Stimulated activated CD8-positive, alpha-beta memory T cell treated with anti-CD3 and anti-CD28 coated beads, Interleukin-4, amount 100 ng/mL, for 4 hours (primary cell): ENCODE measurements around the gene BRD4.

Source experiments
- DNase-seq, 2 donors: peaks; one replicate each; pipeline ENCODE4 v3.0.0-alpha.2; 2020; ENCODE audit warnings: low read depth in 2 of 2, low spot score in 1 of 2

Gene BRD4

DNA sequence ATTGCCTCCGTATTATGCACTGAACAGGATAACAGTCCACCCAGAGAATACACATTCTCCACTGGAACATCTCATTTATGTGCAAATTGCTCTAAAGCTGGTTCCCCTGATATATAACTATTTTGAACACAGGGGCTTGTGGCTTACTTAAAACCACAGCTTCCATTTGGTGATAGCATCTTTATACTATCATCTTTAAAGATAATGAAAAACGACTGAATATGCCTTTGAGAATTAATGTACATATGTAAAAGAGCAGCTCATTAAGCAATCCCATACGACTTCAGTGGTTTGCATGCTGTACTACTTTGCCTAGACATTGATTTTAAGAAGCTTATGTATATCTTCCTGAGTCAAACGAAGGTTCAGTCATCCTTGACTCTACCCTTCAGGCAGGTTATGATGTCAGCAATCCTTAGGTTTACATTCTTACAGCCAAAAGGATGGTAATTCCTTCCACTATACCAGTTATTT is 40.8 kb downstream of the BRD4 start:
- DNase-seq: no peak

DNA sequence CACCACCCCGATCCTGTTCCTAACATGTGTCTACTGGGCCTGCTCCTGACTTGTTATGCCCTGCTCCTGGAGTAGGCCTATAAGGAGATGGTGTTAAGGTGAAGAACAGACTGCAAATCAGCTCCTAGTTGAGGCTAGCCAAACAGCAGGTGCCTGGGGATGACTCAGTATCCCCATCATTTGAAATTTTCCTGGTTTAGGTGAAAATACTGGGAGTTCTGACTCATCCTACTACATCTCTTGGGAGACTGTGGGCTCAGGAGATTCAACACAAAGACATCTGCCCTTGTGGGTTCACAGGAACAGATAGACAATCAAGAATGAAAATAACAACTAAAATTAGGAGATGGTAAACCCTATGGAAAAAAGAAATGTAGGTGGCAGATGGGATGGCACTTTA is 41.2 kb downstream of the BRD4 start:
- DNase-seq: no peak

DNA sequence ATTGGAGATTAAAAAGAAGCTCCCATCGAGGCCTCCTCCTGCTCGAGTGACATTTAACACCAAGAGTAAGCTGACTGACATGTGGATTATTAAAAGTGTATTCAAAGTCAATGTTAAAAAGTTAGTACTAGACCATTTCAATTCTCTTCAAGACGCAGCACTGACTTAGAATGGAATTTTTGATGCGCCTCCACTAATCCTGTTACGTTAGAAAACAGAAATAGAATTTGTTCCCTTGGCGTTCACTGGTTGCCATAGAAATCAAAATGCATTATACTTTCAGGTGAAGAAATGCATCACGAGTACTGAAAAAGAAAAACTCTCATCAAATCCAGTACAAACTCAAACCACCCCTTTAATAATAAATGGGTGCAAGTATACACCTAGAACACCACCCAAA is 42.2 kb downstream of the BRD4 start:
- no peak for DNase-seq

DNA sequence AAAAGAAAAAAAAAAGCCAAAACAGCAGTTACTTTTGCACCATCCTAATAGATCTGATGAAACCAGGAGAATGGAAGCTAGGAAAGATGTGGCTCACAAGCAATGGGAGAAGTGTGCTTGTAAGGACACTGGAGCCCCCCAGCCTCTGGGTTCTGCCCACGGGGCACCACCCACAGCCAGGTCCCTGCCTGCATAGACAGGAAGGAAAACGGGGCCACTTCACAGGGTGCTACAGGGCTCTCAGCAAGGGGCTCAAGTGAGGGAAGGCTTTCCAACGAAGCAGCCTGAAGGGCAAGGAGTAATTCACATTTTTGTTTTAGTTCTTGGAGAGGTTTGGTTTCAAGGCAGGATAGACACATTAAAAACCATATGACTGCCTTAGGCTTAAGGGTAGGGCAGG is 42.7 kb downstream of the BRD4 start:
- no peak for DNase-seq

DNA sequence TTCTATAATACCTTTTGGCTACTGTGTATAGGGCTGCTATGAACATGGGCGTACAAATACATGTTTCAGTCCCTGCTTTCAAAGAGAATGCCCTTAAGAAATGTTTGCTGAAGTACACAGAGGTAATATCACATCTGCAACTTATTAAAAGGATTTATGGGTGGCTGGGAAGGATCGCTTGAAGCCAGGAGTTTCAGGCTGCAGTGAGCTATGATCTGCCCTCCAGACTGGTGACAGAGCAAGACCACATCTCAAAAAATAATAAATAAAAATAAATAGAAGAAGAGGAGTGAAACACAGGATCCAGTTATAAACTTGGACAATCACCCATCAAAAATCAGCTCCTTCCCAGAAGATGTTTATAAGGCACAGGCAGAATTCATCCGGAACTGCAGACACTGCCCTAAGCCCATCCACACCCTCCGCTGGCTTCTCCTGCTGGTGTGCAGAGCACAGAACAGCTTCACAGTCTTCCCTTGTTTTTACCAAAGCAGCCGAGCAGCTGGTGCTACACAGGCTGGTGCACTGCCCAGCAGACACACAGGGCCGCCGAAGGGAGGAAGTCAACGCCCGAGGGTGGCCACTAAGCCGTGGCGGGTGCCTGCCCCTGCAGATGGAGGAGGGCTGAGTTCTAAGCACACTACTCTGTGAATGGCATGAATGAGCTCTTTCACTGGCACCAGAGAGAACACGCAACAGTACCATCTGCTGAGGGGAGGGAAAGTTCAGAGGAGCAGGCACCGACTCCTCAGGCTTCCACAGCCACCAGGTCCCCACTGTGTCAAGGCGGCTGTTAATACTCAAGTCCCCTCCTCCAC is 44.0 kb downstream of the BRD4 start:
- DNase-seq: no peak

DNA sequence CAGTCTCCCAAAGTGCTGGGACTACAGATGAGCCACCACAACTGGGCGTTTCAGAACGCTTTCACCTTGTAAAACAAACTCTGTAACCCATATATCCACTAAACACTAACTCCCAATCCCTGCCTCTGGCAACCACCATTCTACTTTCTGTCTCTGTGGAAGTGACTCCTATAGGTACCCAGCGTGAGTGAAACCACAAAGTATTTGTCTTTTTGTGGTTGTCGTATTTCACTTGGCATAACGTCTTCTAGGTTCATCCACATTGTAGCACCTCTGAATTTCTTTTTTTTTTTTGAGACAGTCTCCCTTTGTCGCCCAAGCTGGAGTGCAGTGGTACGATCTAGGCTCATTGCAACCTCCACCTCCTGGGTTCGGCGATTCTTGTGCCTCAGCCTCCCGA is 44.8 kb downstream of the BRD4 start:
- no peak for DNase-seq

DNA sequence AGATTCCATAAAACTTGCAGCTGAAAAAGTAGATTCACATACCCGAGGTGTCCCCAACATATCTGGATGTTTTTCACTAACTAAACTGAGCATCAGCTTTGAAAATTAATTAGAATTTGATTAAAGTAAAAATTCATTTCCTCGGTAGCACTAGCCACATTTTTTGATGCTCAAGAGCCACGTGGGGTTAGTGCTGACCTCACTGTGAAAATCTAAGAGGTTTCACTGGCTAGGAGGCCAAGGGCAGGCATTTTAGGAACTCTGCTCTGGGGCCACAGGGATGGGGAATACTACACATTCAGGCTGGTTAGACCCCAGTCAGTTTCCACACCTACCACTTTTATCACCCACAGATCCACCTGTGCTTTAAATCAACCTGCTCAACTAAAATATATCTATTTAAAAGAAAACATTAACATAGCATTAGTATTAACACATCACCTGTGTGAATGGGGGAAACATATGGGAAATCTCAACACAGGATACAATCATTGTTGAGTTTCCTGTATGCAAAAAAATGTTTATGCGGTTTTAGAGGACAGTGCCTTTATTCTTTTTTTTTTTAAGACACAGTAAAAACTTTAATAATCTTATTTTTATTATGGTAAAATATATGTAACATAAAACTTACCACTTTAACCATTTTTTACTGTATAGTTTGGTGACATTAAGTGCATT is 45.5 kb downstream of the BRD4 start:
- DNase-seq: no peak

DNA sequence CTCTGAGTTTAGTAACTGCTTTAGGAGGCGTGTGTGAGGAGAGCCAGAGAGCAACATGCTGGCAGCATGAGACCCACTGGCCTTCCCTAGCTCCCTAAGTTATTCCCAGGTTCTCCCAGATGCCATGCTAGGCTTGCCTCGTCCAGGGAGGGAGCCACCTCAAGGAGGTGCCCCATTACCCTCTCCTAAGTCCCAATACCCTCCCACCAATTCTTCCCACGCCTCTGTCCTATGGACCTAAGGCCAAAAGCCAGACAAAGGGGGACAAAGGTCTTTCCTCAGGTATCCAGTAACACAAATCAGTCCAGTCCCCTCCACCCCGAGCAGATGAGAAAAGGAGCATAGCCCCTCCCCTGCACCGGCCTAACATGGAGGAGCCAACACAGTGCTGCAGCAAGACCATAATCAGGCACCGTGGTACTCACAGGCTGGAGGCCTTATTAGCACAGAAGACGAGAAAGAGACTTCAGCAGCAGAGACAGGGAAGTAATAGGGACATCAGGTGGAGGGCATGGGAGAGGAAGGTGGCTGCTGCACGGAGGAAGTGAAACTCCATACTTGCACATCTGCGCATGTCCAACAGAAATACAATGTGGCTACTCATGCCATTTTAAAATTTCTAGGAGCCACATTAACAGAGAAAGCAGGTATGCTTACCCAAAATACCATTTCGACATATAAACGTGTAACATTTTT is 46.3 kb downstream of the BRD4 start:
- DNase-seq: no peak

DNA sequence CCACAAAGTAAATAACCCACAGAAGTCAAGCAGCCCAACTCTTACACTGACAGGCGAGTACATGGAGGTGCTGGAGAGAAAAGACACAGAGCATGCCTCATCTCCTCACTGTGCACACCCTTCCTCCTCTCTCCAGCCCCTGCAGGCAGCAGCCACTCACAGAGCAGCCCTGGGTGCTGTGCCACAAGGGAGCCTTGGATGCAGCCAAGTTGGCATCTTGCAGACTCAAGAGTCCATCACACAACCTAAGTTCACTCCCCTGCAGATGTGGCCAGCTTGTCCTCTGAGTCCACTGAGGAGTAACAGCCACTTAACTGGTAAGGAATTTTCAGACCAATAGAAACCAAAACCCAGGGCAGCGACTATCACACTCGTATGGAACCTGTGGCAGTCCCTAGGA is 47.4 kb downstream of the BRD4 start:
- no peak for DNase-seq

DNA sequence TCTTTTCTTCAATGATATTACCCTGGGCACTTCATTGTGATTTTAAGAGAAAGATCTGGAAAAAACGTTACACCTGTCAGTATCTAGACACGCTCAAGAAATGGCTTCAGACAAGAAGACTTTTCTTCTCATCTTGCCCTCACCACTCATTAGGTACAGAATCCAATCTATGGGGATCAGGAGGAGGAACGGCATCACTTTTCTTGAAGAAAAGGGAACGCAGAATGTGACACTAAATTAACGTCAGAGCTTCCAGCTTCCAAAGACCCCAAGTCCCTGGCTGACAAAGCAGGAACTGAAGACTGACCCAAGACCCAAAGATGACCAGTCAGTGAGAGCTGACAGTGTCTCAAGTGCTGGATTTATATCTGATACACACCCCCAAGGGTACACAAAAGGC is 48.2 kb downstream of the BRD4 start:
- DNase-seq: no peak

DNA sequence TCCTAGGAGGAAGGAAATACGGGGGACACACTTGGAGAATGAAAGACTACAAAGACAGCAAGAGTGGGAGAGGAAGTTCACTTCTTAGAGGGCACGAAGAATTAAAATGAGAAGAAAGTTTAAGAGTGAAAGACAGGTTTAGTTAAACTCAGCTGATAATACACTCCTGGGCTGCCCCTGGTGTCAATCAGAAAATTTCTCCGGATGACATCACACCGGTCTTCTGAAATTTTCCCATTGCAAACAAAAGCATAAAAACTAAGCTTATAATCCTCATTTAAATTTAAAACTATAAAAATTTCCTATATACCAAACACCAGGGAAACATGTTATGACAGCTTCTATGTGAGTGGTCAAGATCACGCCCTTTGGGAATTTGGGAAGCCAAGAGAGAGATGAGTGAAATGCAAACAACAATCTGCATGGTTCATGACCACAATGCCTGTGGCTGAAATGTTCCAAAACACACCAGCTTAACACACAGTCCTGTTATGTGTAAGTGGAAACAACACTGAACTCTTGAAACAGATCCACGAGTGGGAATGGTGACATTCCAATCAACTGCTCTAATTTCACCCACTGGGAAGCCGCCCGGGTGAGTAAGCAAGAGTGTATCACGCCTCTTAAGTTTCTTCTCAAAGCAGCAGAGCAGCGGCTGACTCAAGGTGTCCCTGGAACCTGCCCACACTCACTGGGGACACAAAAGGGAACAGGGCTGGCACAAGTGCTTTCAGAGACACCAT is 49.0 kb downstream of the BRD4 start:
- DNase-seq: no peak

DNA sequence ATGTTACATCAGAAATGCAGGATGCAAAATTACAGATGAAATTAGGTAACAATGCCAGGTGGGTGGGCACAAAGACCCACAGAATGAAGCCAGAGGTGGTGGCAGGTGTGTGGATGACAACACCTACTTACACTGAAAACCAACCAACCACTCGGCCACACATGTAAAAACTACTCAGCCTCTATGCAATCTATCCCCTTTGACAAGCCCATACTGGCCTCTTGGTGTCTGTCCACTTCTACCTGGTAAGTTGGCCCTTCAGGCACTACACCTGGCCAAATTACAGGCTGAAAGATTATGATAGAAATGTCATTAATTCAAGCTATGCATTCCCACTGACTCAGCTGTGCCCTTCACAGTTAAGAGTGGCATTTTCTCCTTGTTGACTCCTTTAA is 50.0 kb downstream of the BRD4 start:
- DNase-seq: no peak

DNA sequence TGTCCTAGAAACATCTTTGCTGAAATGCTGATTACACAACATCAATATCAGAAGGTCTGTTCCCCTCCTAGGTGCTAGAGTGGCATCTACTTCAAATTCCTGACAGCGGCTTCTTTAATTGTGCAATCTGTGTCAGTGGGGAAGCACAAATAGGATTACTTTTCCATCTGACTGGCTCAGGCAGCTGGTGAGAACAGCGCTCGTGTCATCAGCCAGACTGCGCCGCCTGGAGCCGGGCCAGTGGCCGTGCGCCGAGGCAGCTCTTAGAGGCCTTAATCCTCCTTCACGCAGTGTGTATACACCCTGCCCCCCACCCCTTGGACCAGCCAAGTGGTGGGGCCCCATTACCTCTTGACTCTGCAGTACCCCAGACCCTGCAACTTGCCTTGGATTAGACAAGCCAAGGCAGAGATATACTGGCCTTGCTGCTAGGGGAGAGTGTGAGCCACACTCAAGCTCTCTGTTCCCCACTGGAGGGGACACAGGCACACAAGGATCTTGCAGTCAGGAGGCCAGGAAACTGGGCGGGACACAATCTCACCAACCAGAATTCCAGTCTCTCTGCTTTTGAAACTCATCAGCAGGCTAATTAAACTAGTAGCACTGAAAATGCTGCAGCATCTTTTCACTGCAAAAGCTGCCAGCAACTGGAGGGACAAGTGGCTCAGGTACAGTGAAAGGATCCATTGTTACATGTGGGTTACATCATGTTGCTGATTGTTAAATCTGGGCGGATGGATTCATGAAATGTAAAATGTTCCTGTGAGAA is 51.2 kb downstream of the BRD4 start:
- no peak for DNase-seq

DNA sequence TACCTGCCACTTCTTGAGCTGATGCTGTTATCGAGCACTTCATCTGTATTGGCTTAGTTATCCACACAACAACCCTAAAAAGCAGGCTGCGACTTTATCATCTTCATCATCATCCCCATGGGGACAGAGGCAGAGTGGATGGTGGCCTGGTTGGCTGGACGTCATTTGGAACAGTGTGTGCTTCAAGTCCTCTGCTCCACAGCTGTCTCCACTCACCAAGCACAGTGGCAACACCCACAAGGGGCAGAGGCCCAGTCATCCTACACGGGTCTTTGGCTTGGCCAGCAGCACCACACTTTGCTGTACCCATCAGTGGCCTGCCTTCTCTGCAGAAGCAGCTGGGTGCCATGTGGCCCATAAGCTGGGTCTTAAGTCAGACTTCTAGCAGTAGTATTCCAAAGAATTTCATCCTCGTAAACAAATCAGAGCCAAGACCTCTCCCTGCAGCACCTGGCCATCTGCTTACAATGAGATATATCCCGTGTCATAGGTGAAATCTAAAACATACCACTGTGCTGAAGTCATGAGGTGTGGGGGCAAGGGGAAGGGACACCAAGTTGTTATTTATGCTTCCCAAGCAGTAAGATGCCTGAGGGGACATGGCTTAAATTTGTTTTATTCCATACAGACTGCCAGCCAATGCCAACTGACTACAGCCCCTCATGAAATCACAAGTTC is 52.2 kb downstream of the BRD4 start:
- DNase-seq: no peak

DNA sequence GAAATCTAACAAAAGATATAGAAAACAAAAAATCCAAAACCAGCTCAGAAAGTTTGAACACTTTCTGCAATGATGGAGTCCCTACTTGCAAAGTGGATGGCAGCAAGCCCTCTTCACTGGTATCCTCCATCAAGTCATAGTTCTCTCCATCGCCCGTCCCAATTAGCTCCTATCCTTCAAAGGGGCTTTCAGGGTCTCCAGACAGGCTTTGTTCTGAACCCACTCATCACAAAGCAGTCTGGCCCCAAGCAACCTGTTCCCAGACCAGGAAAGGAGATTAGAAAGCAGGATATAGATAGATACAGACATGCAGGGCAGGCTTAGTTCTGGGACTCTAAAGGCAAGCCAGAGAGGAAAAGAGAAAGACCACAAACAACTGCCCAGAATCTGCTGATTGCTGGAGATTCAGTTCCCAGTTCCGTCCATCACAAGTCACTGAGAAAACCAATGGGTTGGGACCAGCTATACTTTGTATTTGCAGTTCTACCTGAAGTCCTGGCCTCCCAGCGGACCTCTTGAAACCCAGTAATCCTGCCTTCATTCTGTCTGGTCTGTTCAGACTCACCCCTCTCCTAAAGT is 52.9 kb downstream of the BRD4 start:
- DNase-seq: no peak

DNA sequence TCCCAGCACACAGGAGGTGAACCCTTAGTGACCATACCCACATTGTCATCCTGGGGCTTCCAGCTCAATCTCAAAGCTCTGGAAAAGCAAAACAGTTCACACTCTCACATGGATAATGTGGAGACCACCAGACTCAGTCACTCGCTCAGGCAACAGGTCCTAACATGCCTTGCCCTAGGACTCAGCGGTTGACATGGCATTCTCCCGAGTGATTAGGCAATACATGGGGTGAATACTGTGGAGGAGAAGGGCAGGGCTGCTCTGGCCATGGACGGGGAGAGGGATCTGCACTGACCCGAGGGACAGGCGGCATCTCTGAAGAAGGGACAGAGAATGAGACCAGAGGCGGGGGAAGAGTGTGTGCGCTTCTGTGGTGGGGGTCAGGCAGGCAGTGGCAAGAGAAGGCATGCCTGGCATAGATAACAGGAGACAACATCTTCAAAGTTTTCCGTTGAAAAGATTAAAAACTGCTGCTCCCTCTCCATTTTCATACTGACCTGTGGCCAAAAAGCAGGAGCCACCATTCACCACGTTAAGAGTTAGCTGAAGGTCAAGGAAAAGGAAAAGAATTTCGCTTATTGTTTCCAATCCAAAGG is 55.6 kb downstream of the BRD4 start:
- DNase-seq: no peak

DNA sequence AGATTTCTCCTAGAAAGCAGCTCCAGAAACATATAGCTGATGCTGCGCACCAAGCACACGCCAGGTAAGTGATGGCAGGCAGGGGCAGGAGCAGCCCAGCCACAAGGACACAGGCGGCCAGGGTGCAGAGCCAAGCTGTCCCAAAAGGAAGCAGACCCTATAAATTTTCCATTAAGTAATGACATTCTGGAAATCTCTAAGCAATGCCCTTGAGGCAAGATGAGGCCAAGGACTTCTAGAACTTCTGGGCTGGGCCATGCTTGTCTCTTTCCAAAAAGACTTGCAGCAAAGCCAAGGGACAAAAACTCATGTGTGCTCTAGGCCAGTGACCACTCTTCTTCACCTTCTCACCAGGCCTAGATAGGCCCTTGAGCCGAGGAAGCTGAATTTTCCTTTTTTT is 57.9 kb downstream of the BRD4 start:
- no peak for DNase-seq

DNA sequence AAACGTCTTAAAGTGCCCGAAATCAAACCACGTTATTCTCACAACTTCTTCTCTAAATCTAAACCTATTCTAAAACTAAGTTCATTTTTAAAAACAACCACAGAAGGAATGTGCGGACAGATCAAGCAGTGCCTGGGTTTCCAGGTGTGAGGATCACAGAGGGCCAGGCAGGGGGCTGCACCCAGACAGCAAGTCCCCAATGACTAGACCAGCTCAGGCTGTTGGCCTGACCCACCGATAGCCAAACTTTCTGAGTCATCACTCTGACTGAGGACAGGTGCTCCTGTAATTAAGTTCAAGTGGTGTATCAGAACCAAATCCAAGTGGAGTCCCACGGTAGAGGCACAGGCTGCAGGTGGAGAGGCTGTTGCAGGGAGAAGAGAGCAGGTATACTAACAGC is 62.5 kb downstream of the BRD4 start:
- DNase-seq: no peak

DNA sequence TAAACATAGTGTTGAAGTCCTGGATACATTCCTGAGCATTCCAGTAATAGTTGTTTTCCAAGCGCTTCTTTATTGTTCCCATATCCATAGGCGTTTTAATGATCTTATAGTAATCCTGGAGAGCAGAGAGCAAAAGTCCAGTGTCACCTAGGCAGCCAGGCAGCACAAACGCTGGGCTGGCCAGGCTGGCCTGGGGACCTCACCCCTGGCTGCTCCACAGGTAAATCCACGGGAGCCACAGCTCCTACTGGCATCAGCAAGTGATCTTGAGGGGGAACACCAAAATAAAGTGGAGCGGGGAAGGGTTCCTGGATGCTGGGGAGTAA is 63.4 kb downstream of the BRD4 start:
- no peak for DNase-seq
